Heart right ventricle (tissue), 16 donors: ENCODE measurements around the gene TSPAN5. TPM values are rescaled to one million over a fixed set of nuclear protein-coding genes. Genes with fewer than 3 reads are reported as not detected.
"Not testable (repeated sequence)": the region's sequence is repeated elsewhere in the genome, so short reads cannot be mapped to it uniquely, and the experiment has no call there.

Source experiments
- ATAC-seq, 8 donors: fragments of 200-7000 bp; cut with Tn5 transposase; one replicate each; pipeline ENCODE4 v1.9.1; 2020; ENCODE audit warnings: mild to moderate bottlenecking in 8 of 8, moderate library complexity in 8 of 8, moderate number of reproducible peaks in 1 of 8
- DNase-seq, 2 donors: peaks; one replicate each; pipeline ENCODE4 v3.0.0-alpha.2; 2020
- H3K27ac ChIP-seq, 10 donors: fragments of 200-600 bp; sonication (generic) in 2 of 10; one replicate each; pipeline versions ENCODE4 v1.5.0 to v1.8.0; 2020 to 2022; ENCODE audit warnings: mild to moderate bottlenecking in 3 of 10
- H3K27me3 ChIP-seq, 7 donors: fragments of 200-600 bp; one replicate each; pipeline ENCODE4 v1.8.0; 2021 to 2022; ENCODE audit warnings: mild to moderate bottlenecking in 2 of 7
- H3K36me3 ChIP-seq, 9 donors: fragments of 200-600 bp; sonication (generic) in 1 of 9; one replicate each; pipeline versions ENCODE4 v1.5.0 to v1.8.0; 2020 to 2022; ENCODE audit warnings: mild to moderate bottlenecking in 2 of 9
- H3K4me1 ChIP-seq, 9 donors: fragments of 200-600 bp; sonication (generic) in 1 of 9; one replicate each; pipeline versions ENCODE4 v1.5.0 to v1.8.0; 2020 to 2022; ENCODE audit warnings: mild to moderate bottlenecking in 4 of 9
- H3K4me3 ChIP-seq, 10 donors: fragments of 200-600 bp; sonication (generic) in 2 of 10; one replicate each; pipeline versions ENCODE4 v1.5.0 to v1.8.0; 2020 to 2022; ENCODE audit warnings: mild to moderate bottlenecking in 7 of 10, moderate library complexity in 2 of 10
- H3K9me3 ChIP-seq, 11 donors: fragments of 200-600 bp in 10 of 11; sonication (generic) in 2 of 11; one replicate each; pipeline versions ENCODE4 v1.5.0 to v1.8.0; 2013 to 2022; ENCODE audit warnings: mild to moderate bottlenecking in 2 of 11, control low read depth in 1 of 11, moderate library complexity in 1 of 11
- WGBS, 2 donors: extraction: QIAGEN DNeasy Blood & Tissue Kit; methylation state at CpG; one replicate each; pipeline ENCODE4 v1.1.7; 2013; ENCODE audit warnings: inconsistent platforms in 1 of 2; 5-methylcytosine and 5-hydroxymethylcytosine counted together
- intact Hi-C, 10 donors: fragments of 100-400 bp; cut with DNase I; formaldehyde crosslinking; loops; one replicate each; pipeline versions ENCODE4 v1.11.1 to v1.14.2; 2022
- polyA plus RNA-seq, 2 donors: library from polyadenylated mRNA; stranded (reverse); fragments of 200-250 nt; gene quantifications; one replicate each; pipeline ENCODE4 v1.2.3, GENCODE V29; 2013
- total RNA-seq, 10 donors: library from RNA; stranded (reverse); fragmentation: NEBNext Ultra II Directional in 3 of 10; extraction: Animal tissue kit (Norgen Biotek cat#: 25700) in 3 of 10; gene quantifications; one replicate each; pipeline versions ENCODE4 v1.2.1 to v1.2.4, GENCODE V29; 2021 to 2023
- TF ChIP-seq, protein P1 (sequence below), 9 donors: fragments of 200-600 bp; sonication (generic) in 2 of 9; IDR thresholded peaks; one replicate each; pipeline versions ENCODE4 v1.5.0 to v1.8.0; 2021 to 2022; ENCODE audit warnings: antibody characterized with exemption in 9 of 9, mild to moderate bottlenecking in 5 of 9, moderate library complexity in 1 of 9
- donor health status: Arrhythmogenic right ventricular cardiomyopathy.
- donor health status: ischemic (EF 13 %, LVEDD 7.1; RV severe dilation, severe dysfunction).
- donor health status: healthy with polysubstance abuse.
- donor health status: DM: no; HTN: yes; CAD: no.
- donor health status: DM: no; HTN: no; CAD: no.
- donor health status: ischemic (EF 25% LVEDD 6.9; RV normal size, moderate dysfunction).
- donor health status: ischemic (EF 25% LVEDD 5.7; RV mildly dilated, moderate dysfunction).
- donor health status: healthy.
- donor health status: DM: yes; HTN: yes; CAD: no.
- donor health status: Ischemic cardiomyopathy.
- donor health status: ischemic (EF 35%, LVEDD 5.7; RV mildly dilated, moderate dysfunction).
- donor health status: nonischemic (EF 11% LVEDD 7.7; RV severe dilation, severe dysfunction).
- donor health status: DM: yes; HTN: yes; CAD: no.
- donor health status: PGD.
- donor health status: ischemic (EF 29% LVEDD 5.4; RV normal size, mild dysfunction).
- donor health status: nonischemic (EF 23%, LVEDD 6.1; RV moderate dilation, normal function).

Gene TSPAN5
- total and polyA plus RNA-seq, 12 donors = 0.85 to 6.7 (median 3.8) TPM

GRCh38 chr4:98480535-98480934, 177.9 kb downstream of the TSPAN5 start:
- Histone ChIP-seq H3K27me3 (no peaks in the 10 kb centered on the region), H3K27ac (peak overlapping the region in 1 of 10 donors; percentile 21), H3K9me3 (no peaks in the 10 kb centered on the region), H3K36me3 (no peaks in the 10 kb centered on the region), H3K4me3 (no peak overlapping the region), H3K4me1 (no peaks in the 10 kb centered on the region)
- WGBS, 2 donors = 84 to 96% methylated on average over 5 of the region's 5 CpGs
- ATAC-seq = no peak
- TF ChIP-seq, protein P1, sequence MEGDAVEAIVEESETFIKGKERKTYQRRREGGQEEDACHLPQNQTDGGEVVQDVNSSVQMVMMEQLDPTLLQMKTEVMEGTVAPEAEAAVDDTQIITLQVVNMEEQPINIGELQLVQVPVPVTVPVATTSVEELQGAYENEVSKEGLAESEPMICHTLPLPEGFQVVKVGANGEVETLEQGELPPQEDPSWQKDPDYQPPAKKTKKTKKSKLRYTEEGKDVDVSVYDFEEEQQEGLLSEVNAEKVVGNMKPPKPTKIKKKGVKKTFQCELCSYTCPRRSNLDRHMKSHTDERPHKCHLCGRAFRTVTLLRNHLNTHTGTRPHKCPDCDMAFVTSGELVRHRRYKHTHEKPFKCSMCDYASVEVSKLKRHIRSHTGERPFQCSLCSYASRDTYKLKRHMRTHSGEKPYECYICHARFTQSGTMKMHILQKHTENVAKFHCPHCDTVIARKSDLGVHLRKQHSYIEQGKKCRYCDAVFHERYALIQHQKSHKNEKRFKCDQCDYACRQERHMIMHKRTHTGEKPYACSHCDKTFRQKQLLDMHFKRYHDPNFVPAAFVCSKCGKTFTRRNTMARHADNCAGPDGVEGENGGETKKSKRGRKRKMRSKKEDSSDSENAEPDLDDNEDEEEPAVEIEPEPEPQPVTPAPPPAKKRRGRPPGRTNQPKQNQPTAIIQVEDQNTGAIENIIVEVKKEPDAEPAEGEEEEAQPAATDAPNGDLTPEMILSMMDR (IDR thresholded peaks at IDR 0.05) = no peak
- DNase-seq = no peak
- intact Hi-C loops = no loop called here

- not testable (repeated sequence) for DNase-seq, H3K36me3 ChIP-seq, H3K9me3 ChIP-seq, H3K27ac ChIP-seq, ATAC-seq, H3K4me1 ChIP-seq, H3K4me3 ChIP-seq, H3K27me3 ChIP-seq
- 85 to 92% methylated on average over 2 of the region's 2 CpGs for WGBS, 2 donors
- intact Hi-C loops = loop anchor here in 2 of 10 donors (10.0 kb wide), 2 partner anchors 175 to 925 kb away; partner anchors contain the start of gene TSPAN5 (in 1 of the 2)
Measured at GRCh38 chr4:98479590-98479989, 178.8 kb downstream of the TSPAN5 start.

DNA sequence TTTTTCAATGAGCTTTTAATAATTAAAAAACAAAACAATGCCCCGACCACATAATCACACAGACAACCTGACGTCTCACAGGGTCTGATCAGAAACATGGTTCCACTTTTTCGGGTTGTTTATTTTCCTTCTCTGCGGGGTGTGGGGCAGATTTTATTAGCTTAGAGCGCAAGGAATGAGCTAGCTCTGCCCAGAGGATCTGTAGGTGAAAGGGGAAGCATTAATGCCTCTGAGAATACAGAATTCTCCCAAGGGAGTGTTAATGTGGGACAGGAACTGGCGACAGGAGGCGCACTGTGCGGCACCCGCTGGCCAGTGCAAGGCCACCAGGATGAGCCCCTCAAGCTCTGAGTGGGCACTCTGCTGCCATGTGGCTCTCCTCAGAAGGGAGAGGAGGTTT, 181.5 kb downstream of the TSPAN5 start:
- Histone ChIP-seq H3K36me3 (no peaks in the 10 kb centered on the region), H3K27me3 (no peaks in the 10 kb centered on the region), H3K9me3 (no peaks in the 10 kb centered on the region), H3K27ac (no peak overlapping the region), H3K4me1 (no peaks in the 10 kb centered on the region), H3K4me3 (no peak overlapping the region)
- ATAC-seq (no peak), DNase-seq (no peak)
- WGBS, 2 donors = 94 to 95% methylated on average over 9 of the region's 9 CpGs
- TF ChIP-seq, protein P1 (IDR thresholded peaks at IDR 0.05) = no peak
- intact Hi-C loops = loop anchor here in 2 of 10 donors (10.0 kb wide), 2 partner anchors 178 to 928 kb away; partner anchors contain the start of gene TSPAN5 (in 1 of the 2)

GRCh38 chr4:98474408-98474844, 184.0 kb downstream of the TSPAN5 start:
- TF ChIP-seq, protein P1 (IDR thresholded peaks at IDR 0.05) = no peak
- Histone ChIP-seq H3K4me1 (peaks cover 0 to 5% (median 0%) of the 10 kb centered on the region in 9 donors), H3K4me3 (no peak overlapping the region), H3K27me3 (no peaks in the 10 kb centered on the region), H3K9me3 (no peaks in the 10 kb centered on the region), H3K36me3 (no peaks in the 10 kb centered on the region), H3K27ac (no peak overlapping the region)
- no peak for ATAC-seq
- intact Hi-C loops = loop anchor here in 2 of 10 donors (10.0 kb wide), 2 partner anchors 180 to 930 kb away; partner anchors contain the start of gene TSPAN5 (in 1 of the 2)
- WGBS, 2 donors = 95 to 98% methylated on average over 3 of the region's 3 CpGs
- DNase-seq = no peak

DNA sequence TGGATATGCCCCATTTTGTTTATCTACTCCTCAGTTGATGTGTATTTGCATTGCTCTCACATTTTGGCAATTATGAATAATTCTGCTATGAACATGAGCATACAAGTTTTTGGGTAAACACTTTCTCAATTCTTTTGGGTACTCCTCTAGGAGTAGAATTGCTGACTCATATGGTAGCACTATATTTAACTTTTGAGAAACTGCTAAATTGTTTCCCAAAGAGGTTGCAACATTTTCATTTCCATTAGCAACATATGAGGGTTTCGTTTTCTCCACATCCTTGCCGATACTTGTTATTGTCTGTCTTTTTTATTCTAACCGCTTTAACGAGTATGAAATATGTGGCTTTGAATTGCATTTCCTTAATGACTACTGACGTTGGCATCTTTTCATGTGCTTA, 185.4 kb downstream of the TSPAN5 start:
- ATAC-seq = no peak
- WGBS, 2 donors = 85 to 93% methylated on average over 5 of the region's 5 CpGs
- intact Hi-C loops = loop anchor here in 2 of 10 donors (10.0 kb wide), 2 partner anchors 182 to 932 kb away; partner anchors contain the start of gene TSPAN5 (in 1 of the 2)
- Histone ChIP-seq H3K27ac (no peak overlapping the region), H3K27me3 (no peaks in the 10 kb centered on the region), H3K9me3 (no peaks in the 10 kb centered on the region), H3K4me1 (peaks cover 0 to 16% (median 9%) of the 10 kb centered on the region in 9 donors), H3K36me3 (no peaks in the 10 kb centered on the region), H3K4me3 (no peak overlapping the region)
- DNase-seq = no peak
- TF ChIP-seq, protein P1 (IDR thresholded peaks at IDR 0.05) = no peak
